Ishikawa (cell line): Measurements from ENCODE around the gene ITPKA.

Source experiments
- CEBPB ChIP-seq: IDR thresholded peaks from 2 replicates; pipeline ENCODE4 v1.6.1; 2012
- CREB1 ChIP-seq: IDR thresholded peaks from 2 replicates; pipeline ENCODE4 v1.6.1; 2012; ENCODE audit warnings: low read depth
- EGR1 ChIP-seq: IDR thresholded peaks from 2 replicates; pipeline ENCODE4 v1.6.1; 2012
- EP300 ChIP-seq: IDR thresholded peaks from 2 replicates; pipeline ENCODE4 v1.6.1; 2012; ENCODE audit warnings: borderline replicate concordance
- FOXM1 ChIP-seq: IDR thresholded peaks from 2 replicates; pipeline ENCODE4 v1.6.1; 2012; ENCODE audit warnings: low read depth, borderline replicate concordance
- NFIC ChIP-seq: IDR thresholded peaks from 2 replicates; pipeline ENCODE4 v1.6.1; 2012
- RAD21 ChIP-seq: IDR thresholded peaks from 2 replicates; pipeline ENCODE4 v1.6.1; 2012; ENCODE audit warnings: low read depth
- TAF1 ChIP-seq: IDR thresholded peaks from 2 replicates; pipeline ENCODE4 v1.6.1; 2012; ENCODE audit warnings: low read depth, mild to moderate bottlenecking
- TCF12 ChIP-seq: IDR thresholded peaks from 2 replicates; pipeline ENCODE4 v1.6.1; 2012; ENCODE audit warnings: low read depth
- TEAD4 ChIP-seq: IDR thresholded peaks from 2 replicates; pipeline ENCODE4 v1.6.1; 2012
- USF1 ChIP-seq: IDR thresholded peaks from 2 replicates; pipeline ENCODE4 v1.6.1; 2012
- YY1 ChIP-seq: IDR thresholded peaks from 2 replicates; pipeline ENCODE4 v1.6.1; 2012; ENCODE audit warnings: low read depth
- ZBTB7A ChIP-seq: IDR thresholded peaks from 2 replicates; pipeline ENCODE4 v1.6.1; 2012; ENCODE audit warnings: low read depth
- TF ChIP-seq, protein P1 (sequence below): IDR thresholded peaks from 2 replicates; pipeline ENCODE4 v1.6.1; 2012
- TF ChIP-seq, protein P2 (sequence below): IDR thresholded peaks from 2 replicates; pipeline ENCODE4 v1.6.1; 2012; ENCODE audit warnings: low read depth, mild to moderate bottlenecking

ITPKA gene

DNA sequence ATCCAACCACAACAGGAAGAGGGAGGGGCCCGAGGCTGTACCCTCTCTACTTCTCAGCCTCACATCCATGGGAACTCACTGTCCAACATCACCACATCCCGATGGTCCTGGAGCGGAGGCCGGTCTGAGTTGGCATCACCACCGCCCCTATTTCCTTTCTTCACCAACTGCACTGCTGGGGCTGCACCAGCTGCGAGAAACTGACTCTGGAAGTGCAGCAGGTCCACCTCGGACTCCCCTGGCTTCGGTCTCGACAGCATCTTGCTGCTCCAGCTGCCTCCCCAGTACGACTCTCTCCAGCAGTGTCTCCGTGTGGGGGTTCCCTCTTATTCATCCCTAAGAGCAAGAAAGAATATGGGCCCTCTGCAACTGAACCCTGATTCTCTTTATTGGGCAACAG, 43.2 kb downstream of the ITPKA start:
- TF ChIP-seq YY1 (no peak), CREB1 (no peak), TCF12 (no peak), TEAD4 (no peak), CEBPB (no peak), ZBTB7A (no peak), EGR1 (no peak), RAD21 (no peak), FOXM1 (no peak), NFIC (no peak), USF1 (no peak), EP300 (no peak)
- TF ChIP-seq, protein P1, sequence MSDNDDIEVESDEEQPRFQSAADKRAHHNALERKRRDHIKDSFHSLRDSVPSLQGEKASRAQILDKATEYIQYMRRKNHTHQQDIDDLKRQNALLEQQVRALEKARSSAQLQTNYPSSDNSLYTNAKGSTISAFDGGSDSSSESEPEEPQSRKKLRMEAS: no peak
- TF ChIP-seq, protein P2, sequence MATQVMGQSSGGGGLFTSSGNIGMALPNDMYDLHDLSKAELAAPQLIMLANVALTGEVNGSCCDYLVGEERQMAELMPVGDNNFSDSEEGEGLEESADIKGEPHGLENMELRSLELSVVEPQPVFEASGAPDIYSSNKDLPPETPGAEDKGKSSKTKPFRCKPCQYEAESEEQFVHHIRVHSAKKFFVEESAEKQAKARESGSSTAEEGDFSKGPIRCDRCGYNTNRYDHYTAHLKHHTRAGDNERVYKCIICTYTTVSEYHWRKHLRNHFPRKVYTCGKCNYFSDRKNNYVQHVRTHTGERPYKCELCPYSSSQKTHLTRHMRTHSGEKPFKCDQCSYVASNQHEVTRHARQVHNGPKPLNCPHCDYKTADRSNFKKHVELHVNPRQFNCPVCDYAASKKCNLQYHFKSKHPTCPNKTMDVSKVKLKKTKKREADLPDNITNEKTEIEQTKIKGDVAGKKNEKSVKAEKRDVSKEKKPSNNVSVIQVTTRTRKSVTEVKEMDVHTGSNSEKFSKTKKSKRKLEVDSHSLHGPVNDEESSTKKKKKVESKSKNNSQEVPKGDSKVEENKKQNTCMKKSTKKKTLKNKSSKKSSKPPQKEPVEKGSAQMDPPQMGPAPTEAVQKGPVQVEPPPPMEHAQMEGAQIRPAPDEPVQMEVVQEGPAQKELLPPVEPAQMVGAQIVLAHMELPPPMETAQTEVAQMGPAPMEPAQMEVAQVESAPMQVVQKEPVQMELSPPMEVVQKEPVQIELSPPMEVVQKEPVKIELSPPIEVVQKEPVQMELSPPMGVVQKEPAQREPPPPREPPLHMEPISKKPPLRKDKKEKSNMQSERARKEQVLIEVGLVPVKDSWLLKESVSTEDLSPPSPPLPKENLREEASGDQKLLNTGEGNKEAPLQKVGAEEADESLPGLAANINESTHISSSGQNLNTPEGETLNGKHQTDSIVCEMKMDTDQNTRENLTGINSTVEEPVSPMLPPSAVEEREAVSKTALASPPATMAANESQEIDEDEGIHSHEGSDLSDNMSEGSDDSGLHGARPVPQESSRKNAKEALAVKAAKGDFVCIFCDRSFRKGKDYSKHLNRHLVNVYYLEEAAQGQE: no peak

- TF ChIP-seq, protein P1: no peak
- TF ChIP-seq RAD21 (no peak), TAF1 (no peak), FOXM1 (no peak), CEBPB (no peak), YY1 (no peak), NFIC (no peak), EGR1 (no peak)
These were observed 49.8 kb downstream of the ITPKA start for GRCh38 chr15:41543521-41543870.

DNA sequence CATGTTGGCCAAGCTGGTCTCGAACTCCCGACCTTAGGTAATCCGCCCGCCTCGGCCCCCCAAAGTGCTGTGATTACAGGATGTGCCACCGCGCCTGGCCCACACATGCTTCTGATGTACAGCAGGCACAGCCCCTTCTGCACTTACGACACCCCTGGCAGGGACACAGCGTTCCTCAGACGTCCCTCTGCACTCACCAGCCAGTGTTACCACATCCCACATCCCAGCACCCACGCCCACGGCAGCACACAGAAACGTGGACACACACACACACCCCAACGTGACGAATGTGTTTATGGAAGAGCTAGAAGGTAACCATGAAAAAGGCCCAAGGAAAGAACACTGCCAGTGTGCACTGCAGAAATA, 51.0 kb downstream of the ITPKA start:
- TF ChIP-seq, protein P1: no peak
- TF ChIP-seq EP300 (no peak), TEAD4 (no peak), ZBTB7A (no peak), USF1 (no peak), YY1 (no peak), FOXM1 (no peak), CEBPB (no peak), RAD21 (no peak), TAF1 (no peak), NFIC (no peak), CREB1 (no peak), EGR1 (no peak), TCF12 (no peak)
- TF ChIP-seq, protein P2: no peak

- TF ChIP-seq, protein P2: no peak
- TF ChIP-seq FOXM1: no peak
- TF ChIP-seq TEAD4: no peak
- TF ChIP-seq CREB1: no peak
- no peak for TF ChIP-seq YY1
- TF ChIP-seq RAD21: no peak
- no peak for TF ChIP-seq EGR1
- TF ChIP-seq TAF1: no peak
- no peak for TF ChIP-seq TCF12
- no peak for TF ChIP-seq USF1
- no peak for TF ChIP-seq ZBTB7A
- TF ChIP-seq NFIC: no peak
- no peak for TF ChIP-seq EP300
- TF ChIP-seq CEBPB: no peak
These were observed 51.5 kb downstream of the ITPKA start for GRCh38 chr15:41545218-41545617.
